ENCODE data around the gene ZNF669. TPM values are rescaled to one million over a fixed set of nuclear protein-coding genes. Genes with fewer than 3 reads are reported as not detected.

The ZNF669 gene
- total RNA-seq, 1 donor from 2014 or later: 14.0 TPM

- no peak for DNase-seq (ENCODE audit: low read depth)
Measured at GRCh38 chr1:247111259-247111699, 7.1 kb upstream of the ZNF669 start.

GRCh38 chr1:247110627-247111258, 6.6 kb upstream of the ZNF669 start:
- peak; percentile 49 for DNase-seq (ENCODE audit: low read depth)

GRCh38 chr1:247107694-247108093, 3.5 kb upstream of the ZNF669 start:
- DNase-seq (ENCODE audit: low read depth): no peak

GRCh38 chr1:247105966-247106365, 1.8 kb upstream of the ZNF669 start:
- DNase-seq (ENCODE audit: low read depth): no peak

- DNase-seq (ENCODE audit: low read depth): no peak
Measured at GRCh38 chr1:247104965-247105364, 809 bp upstream of the ZNF669 start.

- peak; percentile 15 for DNase-seq (ENCODE audit: low read depth)
Measured at GRCh38 chr1:247102381-247102780, 1.8 kb downstream of the ZNF669 start.

- no peak for DNase-seq (ENCODE audit: low read depth)
Measured at GRCh38 chr1:247100676-247101279, 3.4 kb downstream of the ZNF669 start.

GRCh38 chr1:247096958-247097357, 7.2 kb downstream of the ZNF669 start:
- DNase-seq (ENCODE audit: low read depth): no peak

- no peak for DNase-seq (ENCODE audit: low read depth)
Measured at GRCh38 chr1:247096544-247096943, 7.6 kb downstream of the ZNF669 start.

- DNase-seq (ENCODE audit: low read depth): no peak
Measured at GRCh38 chr1:247096112-247096511, 8.0 kb downstream of the ZNF669 start.

GRCh38 chr1:247090455-247090854, 13.7 kb downstream of the ZNF669 start:
- DNase-seq (ENCODE audit: low read depth): no peak

GRCh38 chr1:247089616-247090375, 14.4 kb downstream of the ZNF669 start:
- DNase-seq (ENCODE audit: low read depth): no peak

GRCh38 chr1:247088967-247089366, 15.2 kb downstream of the ZNF669 start:
- no peak for DNase-seq (ENCODE audit: low read depth)

- no peak for DNase-seq (ENCODE audit: low read depth)
Measured at GRCh38 chr1:247087256-247087655, 16.9 kb downstream of the ZNF669 start.

- DNase-seq (ENCODE audit: low read depth): no peak
Measured at GRCh38 chr1:247085310-247085709, 18.8 kb downstream of the ZNF669 start.

GRCh38 chr1:247084771-247085170, 19.4 kb downstream of the ZNF669 start:
- DNase-seq (ENCODE audit: low read depth): no peak

- DNase-seq (ENCODE audit: low read depth): no peak
Measured at GRCh38 chr1:247079141-247079874, 24.8 kb downstream of the ZNF669 start.

GRCh38 chr1:247078258-247079140, 25.7 kb downstream of the ZNF669 start, which contains the start of gene ZNF670:
ZNF670 (minus strand) TSS chr1:247078811; CDS start chr1:247078596, 215 bp downstream.
- peak; percentile 88 for DNase-seq (ENCODE audit: low read depth)

GRCh38 chr1:247077876-247078257, 26.3 kb downstream of the ZNF669 start:
- peak; percentile 64 for DNase-seq (ENCODE audit: low read depth)

GRCh38 chr1:247077213-247077612, 26.9 kb downstream of the ZNF669 start:
- DNase-seq (ENCODE audit: low read depth): peak; percentile 28

GRCh38 chr1:247070645-247071044, 33.5 kb downstream of the ZNF669 start:
- DNase-seq (ENCODE audit: low read depth): no peak

Measured in renal cortical epithelial cell (primary cell).